HK-2 (cell line): ENCODE measurements around the gene NXPE1.
"Not testable (repeated sequence)": the region's sequence is repeated elsewhere in the genome, so short reads cannot be mapped to it uniquely, and the experiment has no call there.

Experiments
- DNase-seq: peaks from one replicate; pipeline ENCODE4 v3.0.0-alpha.2; 2018; ENCODE audit not compliant: unreplicated experiment

The NXPE1 gene

DNA sequence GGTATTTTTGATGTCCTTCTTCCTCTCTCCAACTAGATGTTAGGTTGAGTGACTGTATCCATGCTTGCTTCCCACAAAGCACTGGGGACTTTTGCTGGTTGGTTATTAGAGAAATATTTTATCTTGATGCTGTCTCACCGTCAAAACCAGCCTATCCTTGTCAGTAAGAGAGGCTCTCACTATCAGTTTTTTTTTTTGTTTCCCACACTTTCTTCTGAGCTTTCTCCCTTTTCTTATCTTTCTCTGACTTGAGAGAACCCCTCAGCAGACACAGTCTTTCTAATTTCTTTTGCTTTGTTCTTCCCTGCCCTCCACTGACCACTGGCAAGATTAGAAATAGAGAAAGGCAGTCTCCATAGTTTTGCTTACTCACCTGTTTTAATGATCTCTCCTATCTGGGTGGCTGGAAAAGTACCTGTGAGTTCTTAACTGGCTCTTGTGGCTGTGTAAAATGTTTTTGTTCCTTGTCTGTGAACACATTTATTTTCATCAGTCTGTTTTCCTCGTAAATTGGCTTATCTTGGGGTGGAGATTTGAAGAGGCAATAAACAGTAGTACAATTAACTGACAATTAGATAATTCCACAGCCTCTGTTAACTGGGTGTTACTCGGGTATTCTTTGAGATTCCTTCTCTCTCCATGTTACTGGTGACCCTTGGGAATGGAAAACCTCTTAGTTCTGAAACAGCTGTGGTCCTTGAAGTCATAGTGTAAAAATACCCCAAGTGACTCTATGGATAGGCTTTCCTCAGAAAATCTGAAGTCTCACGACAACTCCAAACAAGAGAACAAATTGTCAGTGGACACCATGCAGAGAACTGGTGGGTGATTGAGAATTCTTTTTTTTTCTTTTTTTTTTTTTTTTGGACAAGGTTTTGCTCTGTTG is at the start of gene NXPE1:
TSS of gene NXPE1 (minus strand) at position 457 of the 886 bp plus-strand sequence. CDS start 8,680 bp downstream, outside the sequence.
- DNase-seq, result no peak

DNA sequence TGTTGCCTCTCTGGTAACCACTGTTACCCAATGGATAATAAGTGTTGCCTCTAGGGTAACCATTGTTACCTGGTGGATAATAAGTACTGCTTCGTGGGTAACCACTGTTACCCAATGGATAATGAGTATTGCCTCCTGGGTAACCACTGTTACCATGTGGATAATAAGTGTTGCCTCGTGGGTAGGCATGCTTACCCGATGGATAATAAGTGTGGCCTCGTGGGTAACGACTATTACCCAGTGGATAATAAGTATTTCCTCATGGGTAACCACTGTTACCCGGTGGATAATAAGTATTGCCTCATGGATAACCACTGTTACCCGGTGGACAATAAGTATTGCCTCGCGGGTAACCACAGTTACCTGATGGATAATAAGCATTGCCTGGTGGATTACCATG is 49.7 kb upstream of the NXPE1 start:
- no peak for DNase-seq

DNA sequence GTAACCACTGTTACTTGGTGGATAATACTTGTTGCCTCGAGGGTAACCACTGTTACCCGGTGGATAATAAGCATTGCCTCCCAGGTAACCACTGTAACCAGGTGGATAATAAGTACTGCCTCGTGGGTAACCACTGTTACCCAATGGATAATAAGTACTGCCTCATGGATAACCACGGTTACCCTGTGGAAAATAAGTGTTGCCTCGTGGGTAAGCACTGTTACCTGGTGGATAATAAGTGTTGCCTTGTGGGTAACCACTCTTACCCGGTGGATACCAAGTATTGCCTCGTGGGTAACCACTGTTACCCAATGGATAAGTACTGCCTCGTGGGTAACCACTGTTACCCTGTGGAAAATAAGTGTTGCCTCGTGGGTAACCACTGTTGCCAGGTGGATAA is 48.9 kb upstream of the NXPE1 start:
- DNase-seq, result not testable (repeated sequence)

DNA sequence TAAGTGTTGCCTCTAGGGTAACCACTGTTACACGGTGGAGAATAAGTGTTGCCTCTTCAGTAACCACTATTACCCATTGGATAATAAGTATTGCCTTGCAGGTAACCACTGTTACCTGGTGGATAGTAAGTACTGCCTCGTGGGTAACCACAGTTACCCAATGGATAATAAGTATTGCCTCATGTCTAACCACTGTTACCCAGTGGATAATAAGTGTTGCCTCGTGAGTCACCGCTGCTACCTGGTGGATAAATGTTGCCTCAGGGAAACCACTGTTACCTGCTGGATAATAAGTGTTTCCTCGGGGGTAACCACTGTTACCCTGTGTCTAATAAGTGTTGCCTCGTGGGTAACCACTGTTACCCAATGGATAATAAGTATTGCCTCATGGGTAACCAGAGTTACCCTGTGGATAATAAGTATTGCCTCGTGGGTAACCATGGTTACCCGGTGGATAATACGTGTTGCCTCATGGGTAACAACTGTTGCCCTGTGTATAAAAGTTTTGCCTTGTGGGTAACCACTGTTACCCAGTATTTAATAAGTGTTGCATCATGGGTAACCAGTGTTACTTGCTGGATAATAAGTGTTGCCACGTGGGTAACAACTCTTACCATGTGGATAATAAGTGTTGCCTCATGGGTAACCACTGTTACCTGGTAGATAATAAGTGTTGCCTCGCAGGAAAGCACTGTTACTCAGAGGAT is 48.2 kb upstream of the NXPE1 start:
- no peak for DNase-seq

DNA sequence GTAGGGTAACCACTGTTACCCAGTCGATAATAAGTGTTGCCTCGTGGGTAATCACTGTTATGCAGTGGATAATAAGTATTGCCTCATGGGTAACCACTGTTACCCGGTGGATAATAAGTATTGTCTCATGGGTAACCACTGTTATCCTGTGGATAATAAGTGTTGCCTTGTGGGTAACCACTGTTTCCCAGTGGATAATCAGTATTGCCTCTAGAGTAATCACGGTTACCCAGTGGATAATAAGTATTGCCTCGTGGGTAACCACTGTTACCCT is 47.1 kb upstream of the NXPE1 start:
- DNase-seq, result not testable (repeated sequence)

DNA sequence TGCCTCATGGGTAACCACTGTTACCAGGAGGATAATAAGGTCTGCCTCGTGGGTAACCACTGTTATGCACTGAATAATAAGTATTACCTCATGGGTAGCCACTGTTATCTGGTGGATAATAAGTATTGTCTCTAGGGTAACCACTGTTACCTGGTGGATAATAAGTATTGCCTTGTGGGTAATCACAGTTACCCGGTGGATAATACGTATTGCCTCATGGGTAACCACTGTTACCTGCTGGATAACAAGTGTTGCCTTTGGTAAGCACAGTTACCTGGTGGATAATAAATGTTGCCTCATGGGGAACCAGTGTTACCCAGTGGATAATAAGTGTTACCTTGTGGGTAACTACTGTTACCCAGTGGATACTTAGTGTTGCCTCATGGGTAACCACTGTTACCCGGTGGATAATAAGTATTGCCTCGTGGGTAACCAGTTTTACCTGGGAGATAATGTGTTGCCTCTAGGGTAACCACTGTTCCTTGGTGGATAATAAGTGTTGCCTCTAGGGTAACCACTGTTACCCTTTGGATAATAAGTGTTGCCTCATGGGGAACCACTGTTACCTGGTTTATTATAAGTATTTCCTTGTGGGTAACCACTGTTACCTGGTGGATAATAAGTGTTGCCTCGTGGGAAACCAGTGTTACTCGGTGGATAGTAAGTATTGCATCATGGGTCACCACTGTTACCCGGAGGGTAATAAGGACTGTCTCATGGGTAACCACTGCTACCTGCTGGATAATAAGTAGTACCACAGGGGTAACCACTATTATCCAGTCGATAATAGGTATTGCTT is 46.5 kb upstream of the NXPE1 start:
- DNase-seq, result no peak

DNA sequence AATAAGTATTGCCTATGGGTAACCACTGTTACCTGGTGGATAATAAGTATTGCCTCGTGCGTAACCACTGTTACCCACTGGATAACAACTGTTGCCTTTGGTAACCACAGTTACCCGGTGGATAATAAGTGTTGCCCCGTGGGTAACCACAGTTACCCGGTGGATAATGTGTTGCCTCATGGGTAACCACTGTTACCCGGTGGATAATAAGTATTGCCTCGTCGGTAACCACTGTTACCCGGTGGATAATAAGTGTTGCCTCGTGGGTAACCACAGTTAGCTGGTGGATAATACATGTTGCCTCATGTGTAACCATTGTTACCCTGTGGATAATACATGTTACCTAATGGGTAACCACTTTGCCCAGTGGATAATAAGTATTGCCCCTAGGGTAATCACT is 45.7 kb upstream of the NXPE1 start:
- DNase-seq, result no peak

DNA sequence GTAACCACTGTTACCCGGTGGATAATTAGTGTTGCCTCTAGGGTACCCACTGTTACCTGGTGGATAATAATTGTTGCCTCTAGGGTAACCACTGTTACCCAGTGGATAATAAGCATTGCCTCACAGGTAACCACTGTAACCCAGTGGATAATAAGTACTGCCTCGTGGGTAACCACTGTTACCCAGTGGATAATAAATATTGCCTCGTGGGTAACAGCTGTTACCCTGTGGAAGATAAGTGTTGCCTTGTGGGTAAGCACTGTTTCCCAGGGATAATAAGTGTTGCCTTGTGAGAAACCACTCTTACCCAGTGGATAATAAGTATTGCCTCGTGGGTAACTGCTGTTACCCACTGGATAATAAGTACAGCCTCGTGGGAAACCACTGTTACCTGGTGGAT is 45.2 kb upstream of the NXPE1 start:
- no peak for DNase-seq

DNA sequence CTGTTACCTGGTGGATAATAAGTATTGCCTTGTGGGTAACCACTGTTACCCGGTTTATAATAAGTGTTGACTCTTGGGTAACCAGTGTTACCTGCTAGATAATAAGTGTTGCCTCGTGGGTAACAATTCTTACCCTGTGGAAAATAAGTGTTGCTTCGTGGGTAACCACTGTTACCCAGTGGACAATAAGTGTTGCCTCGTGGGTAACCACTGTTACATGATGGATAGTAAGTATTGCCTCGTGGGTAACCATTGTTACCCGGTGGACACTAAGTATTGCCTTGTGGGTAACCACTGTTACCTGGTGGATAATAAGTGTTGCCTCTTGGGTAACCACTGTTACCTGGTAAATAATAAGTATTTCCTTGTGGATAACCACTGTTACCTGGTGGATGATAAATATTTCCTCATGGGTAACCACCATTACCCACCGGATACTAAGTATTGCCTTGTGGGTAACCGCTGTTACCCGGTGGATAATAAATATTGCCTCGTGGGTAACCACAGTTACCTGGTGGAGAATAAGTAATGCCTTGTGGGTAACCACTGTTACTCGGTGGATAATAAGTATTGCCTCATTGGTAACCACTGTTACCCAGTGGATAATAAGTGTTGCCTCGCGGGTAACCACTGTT is 44.6 kb upstream of the NXPE1 start:
- no peak for DNase-seq

DNA sequence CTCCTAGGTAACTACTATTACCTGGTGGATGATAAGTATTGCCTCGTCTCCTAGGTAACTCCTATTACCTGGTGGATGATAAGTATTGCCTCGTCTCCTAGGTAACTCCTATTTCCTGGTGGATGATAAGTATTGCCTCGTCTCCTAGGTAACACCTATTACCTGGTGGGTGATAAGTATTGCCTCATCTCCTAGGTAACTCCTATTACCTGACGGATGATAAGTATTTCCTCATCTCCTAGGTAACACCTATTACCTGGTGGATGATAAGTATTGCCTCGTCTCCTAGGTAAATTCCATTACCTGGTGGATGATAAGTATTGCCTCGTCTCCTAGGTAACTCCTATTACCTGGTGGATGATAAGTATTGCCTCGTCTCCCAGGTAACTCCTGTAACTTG is 43.5 kb upstream of the NXPE1 start:
- DNase-seq, result not testable (repeated sequence)

DNA sequence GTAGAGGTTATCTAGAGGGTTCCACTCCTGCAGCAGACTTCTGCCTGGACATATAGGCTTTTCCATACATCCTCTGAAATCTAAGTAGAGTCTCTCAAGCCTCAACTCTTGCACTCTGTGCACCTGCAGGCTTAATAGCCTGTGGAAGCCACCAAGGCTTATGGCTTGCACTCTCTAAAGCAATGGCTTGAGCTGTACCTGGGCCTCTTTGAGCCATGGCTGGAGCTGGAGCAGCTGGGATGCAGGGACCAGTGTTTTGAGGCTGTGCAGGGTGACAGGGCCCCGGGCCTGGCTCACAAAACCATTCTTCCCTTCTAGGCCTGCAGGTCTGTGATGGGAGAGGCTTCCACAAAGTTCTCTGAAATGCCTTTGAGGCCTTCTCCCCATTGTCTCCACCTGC is 38.8 kb upstream of the NXPE1 start:
- no peak for DNase-seq

DNA sequence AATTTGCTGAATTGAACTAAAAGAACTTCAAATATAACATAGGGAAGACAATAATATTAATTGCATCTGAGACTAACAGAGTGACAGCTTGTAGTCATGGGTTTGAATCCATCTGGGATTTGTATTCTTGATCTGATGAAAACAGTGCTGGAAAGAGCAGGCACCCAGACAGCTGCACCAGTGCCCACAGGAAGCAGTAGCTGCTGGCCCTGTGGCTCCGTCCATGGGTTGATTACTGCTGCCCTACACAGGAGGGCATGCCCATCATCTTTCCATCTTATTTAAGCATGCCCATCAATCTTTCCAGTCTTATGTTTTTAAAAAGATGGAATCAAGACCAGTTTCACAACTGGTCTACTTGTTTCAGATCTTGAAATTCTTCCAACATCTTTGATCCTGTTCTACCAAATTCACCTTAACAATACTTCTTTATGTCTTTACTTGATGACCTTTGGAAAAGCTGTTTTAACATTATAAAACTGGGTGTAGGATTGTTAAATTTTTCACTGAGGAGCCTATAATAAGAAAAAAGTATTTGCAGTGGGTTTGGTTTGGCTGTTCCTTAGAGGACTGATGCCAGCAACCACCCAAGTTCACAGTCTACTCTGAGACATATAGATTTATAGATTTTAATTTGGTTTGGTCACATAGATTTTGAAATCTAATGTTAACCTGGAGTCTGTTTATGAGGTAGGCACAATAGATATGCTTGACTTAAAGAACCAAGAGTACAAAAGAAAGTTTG is 36.7 kb upstream of the NXPE1 start:
- DNase-seq, result no peak

DNA sequence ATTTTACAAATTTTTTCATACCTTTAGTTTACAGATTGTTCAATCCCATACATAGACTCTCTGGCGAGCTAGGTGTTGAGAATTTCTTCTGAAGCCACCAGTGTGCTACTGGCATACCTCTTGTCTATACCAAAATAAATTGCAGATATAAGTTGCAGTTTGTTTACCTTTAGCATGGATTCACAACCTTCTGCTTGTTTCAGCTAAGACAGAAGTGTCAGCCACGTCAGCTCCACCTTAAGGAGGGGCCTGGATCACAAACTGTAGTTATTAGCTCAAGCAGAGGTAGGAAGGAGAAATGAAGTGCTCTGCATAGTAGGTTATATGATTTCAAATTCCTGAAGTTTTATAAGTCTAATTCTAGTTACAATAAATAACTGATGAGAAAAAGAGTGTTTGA is 35.9 kb upstream of the NXPE1 start, which contains the start of gene NXPE4:
TSS of gene NXPE4 (minus strand) at position 216 of the 400 bp plus-strand sequence. CDS start 1,027 bp downstream, outside the sequence.
- DNase-seq, result no peak

DNA sequence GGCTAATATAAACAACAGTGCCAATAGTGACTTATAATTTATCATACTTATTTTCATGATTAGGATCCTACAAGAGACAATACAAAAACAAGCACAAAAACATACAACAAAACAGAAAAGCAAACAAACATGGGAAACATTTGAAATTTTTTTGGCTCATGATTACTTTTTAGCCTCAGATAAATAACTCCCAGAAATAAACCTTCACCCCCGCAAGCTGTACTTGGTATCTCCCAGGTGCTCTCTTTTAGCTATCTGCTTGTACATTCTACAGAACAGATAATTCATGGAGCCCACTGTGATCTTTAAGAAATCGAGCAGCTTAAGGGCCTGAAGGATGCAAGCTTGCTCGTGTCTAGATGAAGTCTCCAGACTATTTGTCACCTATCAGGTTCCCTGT is 35.0 kb upstream of the NXPE1 start:
- DNase-seq, result no peak

DNA sequence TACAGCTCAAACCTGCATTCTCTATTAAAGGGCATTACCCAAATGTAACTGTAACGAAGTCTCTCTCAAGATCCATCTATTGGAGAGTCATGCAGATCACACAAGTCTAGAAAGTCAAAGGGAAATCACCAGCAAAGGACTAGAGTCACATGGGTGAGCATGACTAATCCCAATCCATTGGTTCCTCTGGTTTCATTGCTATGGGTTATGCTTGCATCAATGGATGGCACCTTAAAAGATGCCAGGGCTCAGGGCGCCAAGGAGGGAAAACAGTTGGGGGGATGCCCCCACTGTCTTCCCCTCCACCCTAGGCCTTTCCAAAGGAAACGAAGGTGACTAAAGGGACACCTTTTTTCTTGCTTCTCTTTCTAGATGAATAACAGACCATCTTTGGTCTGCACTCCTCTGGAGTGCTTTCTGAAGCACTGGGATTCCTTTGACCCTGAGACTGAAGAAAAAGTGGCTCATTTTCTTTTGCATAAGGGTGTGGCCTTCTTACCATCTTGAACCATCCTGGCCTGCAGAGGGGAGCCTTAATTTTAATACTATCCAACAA is 27.8 kb upstream of the NXPE1 start:
- no peak for DNase-seq

DNA sequence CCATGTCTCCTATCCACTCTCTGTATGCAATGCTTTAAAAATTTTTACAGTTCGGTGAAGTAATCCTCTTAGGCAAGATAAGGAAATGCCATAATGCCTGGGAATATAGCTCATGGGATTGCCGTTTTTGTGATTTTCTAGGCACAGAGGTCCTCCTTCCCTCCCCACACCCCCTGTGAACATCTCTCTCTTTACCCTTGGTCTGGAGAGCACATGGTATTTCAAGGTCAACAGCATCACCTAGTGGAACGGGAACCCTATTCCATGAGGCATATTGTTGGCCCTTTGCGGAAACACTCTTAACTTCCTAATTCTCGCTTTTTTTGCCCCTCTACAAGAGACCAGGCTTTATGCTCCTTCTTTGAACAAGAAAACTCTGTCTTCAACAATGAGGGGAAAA is 27.1 kb upstream of the NXPE1 start:
- no peak for DNase-seq

DNA sequence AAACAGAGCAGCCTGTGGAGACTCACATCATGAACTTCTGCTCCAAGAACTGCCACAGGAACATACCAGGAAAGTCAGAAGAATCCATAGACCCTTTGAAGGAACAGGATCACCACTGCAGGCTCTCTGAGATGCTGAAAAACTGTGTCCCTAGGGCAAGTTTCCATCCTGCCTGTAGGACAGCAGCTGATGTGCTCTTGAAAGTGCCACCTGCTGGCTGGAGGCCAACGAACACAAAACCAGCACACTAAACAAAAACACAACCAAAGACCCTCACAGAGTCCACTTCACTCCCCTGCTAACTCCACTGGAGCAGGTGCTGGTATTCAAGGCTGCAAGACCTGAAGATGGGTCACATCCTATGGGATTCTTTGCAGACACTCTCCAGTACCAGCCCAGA is 12.0 kb upstream of the NXPE1 start:
- no peak for DNase-seq

DNA sequence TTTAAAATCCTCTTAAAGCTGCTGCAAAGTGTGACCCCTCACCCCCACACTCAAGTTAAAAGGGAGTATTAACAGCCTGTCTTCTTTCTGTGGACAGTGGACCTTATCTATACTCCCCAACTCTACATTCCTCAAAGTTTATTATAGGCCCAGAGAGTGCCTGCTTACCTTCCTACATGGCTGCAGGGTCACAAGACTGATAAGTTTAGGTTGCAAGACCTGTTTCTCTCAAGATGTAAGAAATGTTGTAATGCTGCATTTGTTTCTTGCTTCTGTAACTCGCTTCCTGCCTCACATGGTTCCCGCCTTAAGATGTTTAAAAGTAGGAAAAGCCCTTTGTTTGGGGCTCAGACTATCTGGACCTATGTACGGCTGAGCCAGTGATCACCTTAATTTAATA is 10.1 kb upstream of the NXPE1 start:
- no peak for DNase-seq

DNA sequence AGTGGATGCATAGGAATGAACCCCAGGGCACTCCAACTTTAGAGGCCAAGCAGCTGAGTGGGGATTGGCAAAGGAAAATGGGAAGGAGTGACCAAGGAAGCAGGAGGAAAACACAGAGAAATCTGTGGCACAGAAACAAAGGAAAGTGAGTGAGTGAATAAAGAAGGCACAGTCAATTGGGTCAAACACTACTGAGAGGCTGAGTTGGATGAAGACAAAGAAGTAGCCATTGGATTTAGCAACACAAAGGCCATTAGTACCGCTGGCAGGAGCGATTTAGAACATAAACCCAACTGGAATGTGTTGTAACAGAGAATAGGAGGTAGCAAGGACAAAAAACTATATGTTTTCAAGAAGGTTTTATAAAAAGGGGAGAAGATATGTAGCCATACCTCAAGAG is 6.6 kb upstream of the NXPE1 start:
- DNase-seq, result no peak

DNA sequence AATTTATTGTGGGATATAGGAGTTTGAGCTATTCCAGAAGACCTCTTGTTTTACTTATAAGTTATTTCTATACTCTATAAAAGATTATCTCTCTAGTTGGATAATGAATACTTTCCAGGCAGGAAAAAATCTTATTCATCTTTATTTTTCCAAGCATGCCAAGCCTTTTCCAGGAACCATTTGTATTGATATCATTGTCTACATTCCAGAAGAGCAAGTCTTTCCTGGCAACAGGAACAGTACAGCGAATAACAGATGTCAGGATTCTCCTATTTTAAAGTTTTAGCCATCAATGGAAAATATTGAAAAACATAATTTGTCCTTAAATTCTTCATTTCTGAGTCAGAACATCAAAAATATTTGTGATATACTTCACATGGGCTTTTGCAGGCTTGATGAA is 5.2 kb upstream of the NXPE1 start:
- no peak for DNase-seq

DNA sequence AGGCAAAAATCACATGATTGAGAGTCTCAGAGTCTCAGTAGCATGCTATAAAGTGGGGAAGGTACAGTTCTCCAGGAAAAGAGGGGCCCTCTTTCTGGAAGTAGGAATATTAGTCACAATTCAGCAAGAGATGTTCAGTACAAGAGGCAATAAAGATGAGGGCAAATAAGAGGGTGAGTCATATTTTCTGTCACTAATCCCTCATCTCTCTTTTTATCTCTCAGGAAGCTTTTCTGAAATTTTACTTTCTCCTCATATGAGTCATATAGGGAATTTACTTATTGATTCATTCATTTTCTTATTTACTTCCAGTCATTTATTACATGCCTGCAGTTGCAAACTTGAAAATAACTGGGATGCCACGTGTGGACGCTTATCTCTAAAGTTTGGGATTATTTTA is 3.4 kb upstream of the NXPE1 start:
- no peak for DNase-seq
